Measurements from ENCODE around the gene SLCO1B3.
"Not testable (repeated sequence)": the region's sequence is repeated elsewhere in the genome, so short reads cannot be mapped to it uniquely, and the experiment has no call there.

SLCO1B3 gene, protein sequence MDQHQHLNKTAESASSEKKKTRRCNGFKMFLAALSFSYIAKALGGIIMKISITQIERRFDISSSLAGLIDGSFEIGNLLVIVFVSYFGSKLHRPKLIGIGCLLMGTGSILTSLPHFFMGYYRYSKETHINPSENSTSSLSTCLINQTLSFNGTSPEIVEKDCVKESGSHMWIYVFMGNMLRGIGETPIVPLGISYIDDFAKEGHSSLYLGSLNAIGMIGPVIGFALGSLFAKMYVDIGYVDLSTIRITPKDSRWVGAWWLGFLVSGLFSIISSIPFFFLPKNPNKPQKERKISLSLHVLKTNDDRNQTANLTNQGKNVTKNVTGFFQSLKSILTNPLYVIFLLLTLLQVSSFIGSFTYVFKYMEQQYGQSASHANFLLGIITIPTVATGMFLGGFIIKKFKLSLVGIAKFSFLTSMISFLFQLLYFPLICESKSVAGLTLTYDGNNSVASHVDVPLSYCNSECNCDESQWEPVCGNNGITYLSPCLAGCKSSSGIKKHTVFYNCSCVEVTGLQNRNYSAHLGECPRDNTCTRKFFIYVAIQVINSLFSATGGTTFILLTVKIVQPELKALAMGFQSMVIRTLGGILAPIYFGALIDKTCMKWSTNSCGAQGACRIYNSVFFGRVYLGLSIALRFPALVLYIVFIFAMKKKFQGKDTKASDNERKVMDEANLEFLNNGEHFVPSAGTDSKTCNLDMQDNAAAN

DNA sequence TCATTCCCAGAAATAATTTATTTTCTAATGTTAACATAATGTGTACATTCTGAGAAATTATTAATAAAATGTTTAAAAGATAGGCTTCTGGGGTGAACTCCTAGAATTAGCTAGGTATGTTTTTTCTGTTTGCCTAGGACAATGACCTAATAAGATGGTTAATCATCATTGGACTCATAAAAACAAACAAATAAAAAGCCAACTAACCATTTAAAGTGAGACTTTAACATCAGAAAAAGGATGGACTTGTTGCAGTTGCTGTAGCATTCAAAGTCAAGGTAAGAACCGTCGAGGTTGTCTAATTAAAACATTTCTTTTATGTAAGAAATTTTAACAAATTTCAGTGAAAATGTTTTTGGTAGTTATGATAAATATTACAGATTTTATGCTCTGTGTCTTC is at the start of gene SLCO1B3:
TSS of gene SLCO1B3 (plus strand) at position 219 of the 400 bp plus-strand sequence. CDS start 5,034 bp downstream, outside the sequence.
- H3K27ac ChIP-seq, result no peak within 1 kb of the TSS
- TF ChIP-seq, protein P1, sequence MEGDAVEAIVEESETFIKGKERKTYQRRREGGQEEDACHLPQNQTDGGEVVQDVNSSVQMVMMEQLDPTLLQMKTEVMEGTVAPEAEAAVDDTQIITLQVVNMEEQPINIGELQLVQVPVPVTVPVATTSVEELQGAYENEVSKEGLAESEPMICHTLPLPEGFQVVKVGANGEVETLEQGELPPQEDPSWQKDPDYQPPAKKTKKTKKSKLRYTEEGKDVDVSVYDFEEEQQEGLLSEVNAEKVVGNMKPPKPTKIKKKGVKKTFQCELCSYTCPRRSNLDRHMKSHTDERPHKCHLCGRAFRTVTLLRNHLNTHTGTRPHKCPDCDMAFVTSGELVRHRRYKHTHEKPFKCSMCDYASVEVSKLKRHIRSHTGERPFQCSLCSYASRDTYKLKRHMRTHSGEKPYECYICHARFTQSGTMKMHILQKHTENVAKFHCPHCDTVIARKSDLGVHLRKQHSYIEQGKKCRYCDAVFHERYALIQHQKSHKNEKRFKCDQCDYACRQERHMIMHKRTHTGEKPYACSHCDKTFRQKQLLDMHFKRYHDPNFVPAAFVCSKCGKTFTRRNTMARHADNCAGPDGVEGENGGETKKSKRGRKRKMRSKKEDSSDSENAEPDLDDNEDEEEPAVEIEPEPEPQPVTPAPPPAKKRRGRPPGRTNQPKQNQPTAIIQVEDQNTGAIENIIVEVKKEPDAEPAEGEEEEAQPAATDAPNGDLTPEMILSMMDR (conservative IDR thresholded peaks at IDR 0.05), result no peak
- no peak for TF ChIP-seq ZFX (IDR thresholded peaks at IDR 0.05)

DNA sequence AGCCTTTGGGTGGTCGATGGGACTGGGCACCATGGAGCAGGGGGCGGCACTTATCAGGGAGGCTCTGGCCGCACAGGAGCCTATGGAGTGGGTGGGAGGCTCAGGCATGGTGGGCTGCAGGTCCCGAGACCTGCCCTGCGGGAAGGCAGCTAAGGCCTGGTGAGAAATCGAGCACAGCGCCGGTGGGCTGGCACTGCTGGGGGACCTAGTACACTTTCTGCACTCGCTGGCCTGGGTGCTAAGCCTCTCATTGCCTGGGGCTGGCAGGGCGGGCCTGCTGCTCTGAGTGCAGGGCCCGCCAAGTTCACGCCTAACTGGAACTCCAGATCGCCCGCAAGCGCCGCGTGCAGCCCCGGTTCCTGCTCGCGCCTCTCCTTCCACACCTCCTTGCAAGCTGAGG is 33.1 kb upstream of the SLCO1B3 start:
- TF ChIP-seq ZFX (IDR thresholded peaks at IDR 0.05), result no peak
- TF ChIP-seq, protein P1 (conservative IDR thresholded peaks at IDR 0.05), result no peak
- H3K27ac ChIP-seq, result no peak overlapping the region

DNA sequence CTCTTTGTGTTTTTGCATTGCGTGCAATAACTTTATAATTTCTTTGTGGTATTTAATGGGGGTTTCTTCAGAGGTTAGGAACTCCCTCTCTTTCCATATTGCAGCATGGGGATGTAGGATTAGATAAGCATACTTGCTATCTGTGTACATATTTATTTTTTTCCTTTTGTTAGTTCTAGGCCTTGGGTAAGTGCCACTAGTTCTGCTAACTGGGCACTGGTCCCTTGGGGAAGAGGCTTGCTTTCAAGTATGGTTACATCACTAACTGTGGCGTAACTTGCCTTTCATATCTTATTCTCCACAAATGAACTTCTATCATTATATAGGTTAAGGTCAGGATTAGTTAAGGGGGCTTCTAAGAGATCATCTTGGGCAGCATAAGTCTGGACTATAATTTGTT is 31.5 kb upstream of the SLCO1B3 start:
- no peak overlapping the region for H3K27ac ChIP-seq
- TF ChIP-seq ZFX (IDR thresholded peaks at IDR 0.05), result no peak
- TF ChIP-seq, protein P1 (conservative IDR thresholded peaks at IDR 0.05), result no peak

DNA sequence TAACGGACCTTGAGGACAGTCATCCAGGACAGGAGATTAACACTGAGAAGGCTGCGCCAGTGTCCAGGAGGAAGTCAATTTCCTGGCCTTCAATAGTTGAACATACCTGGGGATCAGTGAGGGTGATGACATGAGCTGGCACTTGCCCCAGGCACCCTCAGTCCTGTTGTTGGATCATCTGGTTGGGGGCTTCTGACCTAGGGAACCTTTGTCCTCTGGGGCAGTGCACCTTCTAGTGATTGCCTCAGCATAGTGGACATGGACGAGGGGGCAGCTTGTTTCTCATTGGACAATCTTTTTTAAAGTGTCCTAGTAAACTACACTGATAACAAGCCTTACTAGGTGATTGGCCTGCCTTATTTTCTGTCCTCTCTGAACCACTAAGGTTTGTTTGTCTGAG is 30.5 kb upstream of the SLCO1B3 start:
- not testable (repeated sequence) for H3K27ac ChIP-seq

DNA sequence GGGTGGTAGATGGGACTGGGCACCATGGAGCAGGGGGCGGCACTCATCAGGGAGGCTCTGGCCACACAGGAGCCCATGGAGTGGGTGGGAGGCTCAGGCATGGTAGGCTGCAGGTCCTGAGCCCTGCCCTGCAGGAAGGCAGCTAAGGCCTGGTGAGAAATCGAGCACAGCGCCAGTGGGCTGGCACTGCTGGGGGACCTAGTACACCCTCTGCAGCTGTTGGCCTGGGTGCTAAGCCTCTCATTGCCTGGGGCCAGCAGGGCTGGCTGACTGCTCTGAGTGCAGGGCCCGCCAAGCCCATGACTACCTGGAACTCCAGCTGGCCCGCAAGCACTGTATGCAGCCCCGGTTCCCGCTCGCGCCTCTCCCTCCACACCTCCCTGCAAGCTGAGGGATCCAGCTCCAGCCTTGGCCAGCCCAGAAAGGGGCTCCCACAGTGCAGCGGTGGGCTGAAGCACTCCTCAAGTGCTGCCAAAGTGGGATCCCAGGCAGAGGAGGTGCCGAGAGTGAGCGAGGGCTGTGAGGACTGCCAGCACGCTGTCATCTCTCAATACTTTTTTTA is 26.6 kb upstream of the SLCO1B3 start:
- not testable (repeated sequence) for H3K27ac ChIP-seq

DNA sequence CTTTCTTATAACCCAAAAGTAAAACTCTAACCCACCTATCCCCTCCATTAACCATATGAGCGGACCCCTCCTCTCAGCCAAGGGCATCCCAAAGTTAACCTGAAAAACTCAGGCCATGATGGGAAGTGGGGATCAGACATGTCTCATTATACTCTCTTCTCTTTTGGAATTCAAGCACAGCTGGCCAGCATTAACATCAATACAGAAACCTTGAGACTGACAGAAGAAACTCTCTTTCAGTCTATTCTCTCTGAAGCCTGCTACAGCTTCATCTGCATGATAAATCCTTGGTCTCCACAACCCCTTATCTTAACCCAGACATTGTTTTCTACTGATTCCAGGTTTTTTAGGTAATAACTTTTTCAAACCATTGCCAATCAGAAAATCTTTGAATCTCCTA is 17.5 kb upstream of the SLCO1B3 start:
- TF ChIP-seq ZFX (IDR thresholded peaks at IDR 0.05), result no peak
- TF ChIP-seq, protein P1 (conservative IDR thresholded peaks at IDR 0.05), result no peak
- no peak overlapping the region for H3K27ac ChIP-seq

DNA sequence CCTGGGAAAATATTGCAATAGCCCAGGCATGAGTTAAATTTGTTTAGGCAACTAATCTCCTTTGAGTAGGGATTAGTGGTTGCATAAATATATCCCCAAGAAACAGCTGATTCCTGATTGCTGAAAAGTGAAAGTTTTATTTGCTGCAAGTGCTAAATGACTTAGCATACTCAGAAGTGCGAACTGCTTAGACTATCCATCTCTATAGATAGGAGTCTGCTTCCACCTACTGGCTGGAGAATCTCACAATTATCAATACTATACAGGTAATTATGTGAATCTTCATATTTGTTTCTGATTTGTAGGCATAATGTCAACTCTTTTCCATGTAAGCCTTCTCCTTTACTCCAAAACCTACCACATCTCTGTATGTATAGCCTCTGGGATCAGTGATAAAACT is 12.0 kb upstream of the SLCO1B3 start:
- TF ChIP-seq, protein P1 (conservative IDR thresholded peaks at IDR 0.05), result peak; percentile 80
- no peak for TF ChIP-seq ZFX (IDR thresholded peaks at IDR 0.05)

DNA sequence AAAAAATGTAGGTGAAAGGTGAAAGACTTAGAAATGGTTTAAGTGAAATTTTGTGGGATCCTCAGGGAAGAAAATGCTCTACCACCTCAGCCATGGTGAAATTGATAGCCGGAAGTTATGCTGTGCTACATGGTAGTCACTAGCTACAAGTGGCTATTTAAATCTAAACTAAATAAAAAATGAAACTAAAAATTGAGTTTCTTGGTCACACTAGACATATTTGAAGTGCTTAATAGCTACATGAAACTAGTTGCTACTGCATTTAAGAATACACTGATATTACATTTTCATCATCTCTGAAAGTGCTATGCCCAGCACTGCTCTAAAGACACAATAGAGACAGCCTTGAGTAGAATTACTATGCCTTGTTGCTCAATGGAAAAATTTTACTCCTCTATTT is 10.3 kb upstream of the SLCO1B3 start:
- no peak overlapping the region for H3K27ac ChIP-seq
- no peak for TF ChIP-seq ZFX (IDR thresholded peaks at IDR 0.05)
- TF ChIP-seq, protein P1 (conservative IDR thresholded peaks at IDR 0.05), result no peak

More for the DNA sequence above, 12.0 kb upstream of the SLCO1B3 start:
- H3K27ac ChIP-seq, result no peak overlapping the region
